ENCODE data around the gene AK3. TPM values are rescaled to one million over a fixed set of nuclear protein-coding genes. Genes with fewer than 3 reads are reported as not detected.
"Not testable (repeated sequence)": the region's sequence is repeated elsewhere in the genome, so short reads cannot be mapped to it uniquely, and the experiment has no call there.

AK3 gene
- total RNA-seq, 4 donors from 2014 or later: 81.3 to 102 (median 92.9) TPM

- 79 to 85% methylated on average over 1 of the region's 1 CpG for WGBS, 2 donors
- intact Hi-C loops (cut with DNase I; ENCODE audit: low total_unique reads): no loop called here
- no peak for DNase-seq (ENCODE audit: low spot score in 2 of 2)
- TF ChIP-seq POLR2A (IDR thresholded peaks at IDR 0.05): no peak
- TF ChIP-seq, protein P1, sequence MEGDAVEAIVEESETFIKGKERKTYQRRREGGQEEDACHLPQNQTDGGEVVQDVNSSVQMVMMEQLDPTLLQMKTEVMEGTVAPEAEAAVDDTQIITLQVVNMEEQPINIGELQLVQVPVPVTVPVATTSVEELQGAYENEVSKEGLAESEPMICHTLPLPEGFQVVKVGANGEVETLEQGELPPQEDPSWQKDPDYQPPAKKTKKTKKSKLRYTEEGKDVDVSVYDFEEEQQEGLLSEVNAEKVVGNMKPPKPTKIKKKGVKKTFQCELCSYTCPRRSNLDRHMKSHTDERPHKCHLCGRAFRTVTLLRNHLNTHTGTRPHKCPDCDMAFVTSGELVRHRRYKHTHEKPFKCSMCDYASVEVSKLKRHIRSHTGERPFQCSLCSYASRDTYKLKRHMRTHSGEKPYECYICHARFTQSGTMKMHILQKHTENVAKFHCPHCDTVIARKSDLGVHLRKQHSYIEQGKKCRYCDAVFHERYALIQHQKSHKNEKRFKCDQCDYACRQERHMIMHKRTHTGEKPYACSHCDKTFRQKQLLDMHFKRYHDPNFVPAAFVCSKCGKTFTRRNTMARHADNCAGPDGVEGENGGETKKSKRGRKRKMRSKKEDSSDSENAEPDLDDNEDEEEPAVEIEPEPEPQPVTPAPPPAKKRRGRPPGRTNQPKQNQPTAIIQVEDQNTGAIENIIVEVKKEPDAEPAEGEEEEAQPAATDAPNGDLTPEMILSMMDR (IDR thresholded peaks at IDR 0.05): no peak
- no peak overlapping the region for H3K4me3 ChIP-seq (ENCODE audit: low read depth, poor library complexity, severe bottlenecking)
Observed at GRCh38 chr9:4661165-4661564, 79.8 kb downstream of the AK3 start.

DNA sequence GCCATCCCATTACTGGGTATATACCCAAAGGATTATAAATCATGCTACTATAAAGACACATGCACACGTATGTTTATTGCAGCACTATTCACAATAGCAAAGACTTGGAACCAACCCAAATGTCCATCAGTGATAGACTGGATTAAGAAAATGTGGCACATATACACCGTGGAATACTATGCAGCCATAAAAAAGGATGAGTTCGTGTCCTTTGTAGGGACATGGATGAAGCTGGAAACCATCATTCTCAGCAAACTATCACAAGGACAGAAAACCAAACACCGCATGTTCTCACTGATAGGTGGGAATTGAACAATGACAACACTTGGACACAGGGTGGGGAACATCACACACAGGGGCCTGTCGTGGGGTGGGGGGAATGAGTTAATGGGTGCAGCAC is 80.3 kb downstream of the AK3 start:
- WGBS, 2 donors: 93 to 98% methylated on average over 5 of the region's 5 CpGs

More for the DNA sequence above, 80.3 kb downstream of the AK3 start:
- intact Hi-C loops (cut with DNase I; ENCODE audit: low total_unique reads); DNase-seq (ENCODE audit: low spot score in 2 of 2); H3K4me3 ChIP-seq (ENCODE audit: low read depth, poor library complexity, severe bottlenecking): not testable (repeated sequence)

Other genes with a start within 250 kb of the AK3 start
- 10 to 100 TPM; 13.6 to 20.7 (median 17.7) TPM for gene PLPP6, start 78.9 kb downstream of the AK3 start, total RNA-seq
- gene SPATA6L, start 74.7 kb downstream of the AK3 start, total RNA-seq: 1 to 10 TPM; 1.3 to 3.5 (median 2.3) TPM
- gene CDC37L1, start 61.6 kb downstream of the AK3 start, total RNA-seq: 10 to 100 TPM; 15.5 to 32.5 (median 25.8) TPM
- 10 to 100 TPM; 30.8 to 54.8 (median 38.4) TPM for gene RCL1, start 51.7 kb upstream of the AK3 start, total RNA-seq
- 10 to 100 TPM; 24.1 to 46.2 (median 34.4) TPM for gene JAK2, start 244.1 kb upstream of the AK3 start, total RNA-seq